Peyer's patch (tissue), 4 donors: ENCODE measurements around the gene RAB7B. TPM values are rescaled to one million over a fixed set of nuclear protein-coding genes. Genes with fewer than 3 reads are reported as not detected.

ENCODE experiments used
- DNase-seq, 3 donors: peaks; one replicate each; pipeline ENCODE4 v3.0.0-alpha.2; 2017 to 2019
- H3K27ac ChIP-seq, 4 donors: fragments of 200-600 bp; sonication (generic); one replicate each; pipeline ENCODE4 v1.5.1; 2016 to 2019
- H3K27me3 ChIP-seq, 2 donors: fragments of 200-600 bp; sonication (generic); one replicate each; pipeline ENCODE4 v1.5.1; 2019
- H3K36me3 ChIP-seq, 3 donors: fragments of 200-600 bp; sonication (generic); one replicate each; pipeline ENCODE4 v1.5.1; 2016 to 2019
- H3K4me1 ChIP-seq, 4 donors: fragments of 200-600 bp; sonication (generic); one replicate each; pipeline ENCODE4 v1.5.1; 2016 to 2019
- H3K4me3 ChIP-seq, 4 donors: fragments of 200-600 bp; sonication (generic); 1 replicate in 3 of 4; 2 replicates in 1 of 4; pipeline ENCODE4 v1.5.1; 2016 to 2019; ENCODE audit warnings: mild to moderate bottlenecking in 1 of 4
- H3K9me3 ChIP-seq, 4 donors: fragments of 200-600 bp; sonication (generic); one replicate each; pipeline ENCODE4 v1.5.1; 2016 to 2019; ENCODE audit warnings: mild to moderate bottlenecking in 1 of 4
- CTCF ChIP-seq, 6 experiments: fragments of 450-650 bp in 4 of 6; fragments of 200-600 bp in 2 of 6; sonication (generic) in 1 of 6; IDR thresholded peaks; one replicate each; pipeline ENCODE4 v1.5.1; 2017 to 2019; ENCODE audit warnings: antibody characterized with exemption in 6 of 6, mild to moderate bottlenecking in 3 of 6, moderate library complexity in 1 of 6
- POLR2A ChIP-seq, 2 donors: fragments of 450-650 bp; IDR thresholded peaks; one replicate each; pipeline ENCODE4 v1.5.1; 2017; ENCODE audit warnings: antibody characterized with exemption in 2 of 2, mild to moderate bottlenecking in 2 of 2, moderate library complexity in 2 of 2
- total RNA-seq, 4 donors: library from RNA; depleted of rRNA; stranded (reverse); fragments of >200 nt; gene quantifications; one replicate each; pipeline ENCODE4 v1.1.0, GENCODE V29; 2016

RAB7B gene
- total RNA-seq, 4 donors from 2014 or later = 0.35 to 0.47 (median 0.40) TPM; not detected in 1

GRCh38 chr1:206013026-206013795, 10.0 kb upstream of the RAB7B start:
- Histone ChIP-seq H3K4me3 (no peak overlapping the region), H3K27ac (no peak overlapping the region), H3K27me3 (no peaks in the 10 kb centered on the region), H3K9me3 (no peaks in the 10 kb centered on the region), H3K36me3 (no peaks in the 10 kb centered on the region), H3K4me1 (peaks cover 0 to 4% (median 0%) of the 10 kb centered on the region in 4 donors)
- DNase-seq = no peak
- TF ChIP-seq POLR2A (IDR thresholded peaks at IDR 0.05) = no peak
- TF ChIP-seq CTCF (IDR thresholded peaks at IDR 0.05) = no peak

- peak; percentile 83 to 95 (median 92) for DNase-seq
- Histone ChIP-seq H3K4me3 (no peak overlapping the region), H3K27ac (peak overlapping the region in 3 of 4 donors; percentile 49 to 66 (median 62)), H3K4me1 (peaks cover 0 to 4% (median 0%) of the 10 kb centered on the region in 4 donors), H3K36me3 (no peaks in the 10 kb centered on the region), H3K27me3 (no peaks in the 10 kb centered on the region), H3K9me3 (no peaks in the 10 kb centered on the region)
- TF ChIP-seq POLR2A (IDR thresholded peaks at IDR 0.05) (no peak), CTCF (IDR thresholded peaks at IDR 0.05) (peak in 1 of 6 experiments; percentile 7)
Measured at GRCh38 chr1:206012086-206012859, 9.1 kb upstream of the RAB7B start.

DNA sequence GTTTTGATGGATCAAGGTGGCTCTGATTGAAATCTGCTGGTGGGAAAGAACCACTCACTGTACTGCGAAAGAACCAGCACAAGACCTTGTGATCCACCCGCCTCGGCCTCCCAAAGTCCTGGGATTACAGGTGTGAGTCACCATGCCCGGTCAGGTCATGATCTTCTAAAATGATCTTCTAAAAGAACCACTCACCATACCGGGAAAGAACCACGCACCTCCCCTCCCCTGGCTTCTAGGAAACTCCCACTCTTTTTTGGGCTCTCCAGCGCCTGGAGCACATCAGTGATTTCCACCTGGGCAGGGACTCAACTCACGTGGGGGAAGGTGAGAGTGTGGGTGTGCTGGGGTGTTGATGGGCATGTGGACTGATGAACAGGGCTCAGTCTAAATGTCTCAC, 7.9 kb upstream of the RAB7B start:
- Histone ChIP-seq H3K4me1 (peaks cover 0 to 4% (median 0%) of the 10 kb centered on the region in 4 donors), H3K36me3 (no peaks in the 10 kb centered on the region), H3K9me3 (no peaks in the 10 kb centered on the region), H3K27me3 (no peaks in the 10 kb centered on the region), H3K4me3 (no peak overlapping the region), H3K27ac (no peak overlapping the region)
- no peak for DNase-seq
- TF ChIP-seq CTCF (IDR thresholded peaks at IDR 0.05) = no peak
- no peak for TF ChIP-seq POLR2A (IDR thresholded peaks at IDR 0.05)

GRCh38 chr1:206010060-206010459, 6.9 kb upstream of the RAB7B start:
- Histone ChIP-seq H3K27me3 (no peaks in the 10 kb centered on the region), H3K9me3 (no peaks in the 10 kb centered on the region), H3K36me3 (no peaks in the 10 kb centered on the region), H3K27ac (no peak overlapping the region), H3K4me3 (no peak overlapping the region), H3K4me1 (peaks cover 0 to 4% (median 0%) of the 10 kb centered on the region in 4 donors)
- TF ChIP-seq POLR2A (IDR thresholded peaks at IDR 0.05) (no peak), CTCF (IDR thresholded peaks at IDR 0.05) (no peak)
- DNase-seq = no peak

DNA sequence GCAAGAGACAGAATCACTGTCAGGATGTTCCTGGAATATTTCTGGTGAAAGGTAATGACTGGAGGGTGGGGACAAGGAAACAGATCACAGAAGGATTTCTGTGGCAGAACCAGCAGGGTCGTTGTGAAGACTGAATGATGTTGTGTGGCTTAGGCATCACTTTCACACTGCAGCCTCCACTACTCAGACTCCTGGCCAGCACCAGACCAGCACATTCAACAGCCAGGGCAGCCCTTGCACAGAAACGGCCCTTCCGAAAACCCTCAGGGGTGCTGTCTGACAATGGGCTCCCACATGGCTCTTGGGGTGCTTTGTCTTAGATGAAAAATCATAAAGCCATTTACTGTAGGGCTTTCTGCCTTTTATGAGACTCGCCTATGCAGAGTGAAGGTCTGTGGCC, 3.8 kb upstream of the RAB7B start:
- Histone ChIP-seq H3K4me1 (peaks cover 0 to 7% (median 0%) of the 10 kb centered on the region in 4 donors), H3K4me3 (no peak overlapping the region), H3K27ac (no peak overlapping the region), H3K9me3 (no peaks in the 10 kb centered on the region), H3K36me3 (no peaks in the 10 kb centered on the region), H3K27me3 (no peaks in the 10 kb centered on the region)
- TF ChIP-seq CTCF (IDR thresholded peaks at IDR 0.05) (no peak), POLR2A (IDR thresholded peaks at IDR 0.05) (no peak)
- no peak for DNase-seq
